Thymus (tissue), 11 donors: Measurements from ENCODE around the gene NOC3L. TPM values are rescaled to one million over a fixed set of nuclear protein-coding genes. Genes with fewer than 3 reads are reported as not detected.
A peak's percentile ranks its signal among the peaks of the same experiment; 100 is the strongest.

Source experiments
- DNase-seq, 9 donors: peaks; one replicate each; pipeline ENCODE4 v3.0.0-alpha.2; 2013; ENCODE audit warnings: low spot score in 9 of 9, low read depth in 6 of 9, missing footprints in 1 of 9
- H3K27ac ChIP-seq, 2 donors: one replicate each; pipeline ENCODE4 v1.5.1; 2013; ENCODE audit warnings: control low read depth in 1 of 2, low read depth in 1 of 2, low read length in 1 of 2, mild to moderate bottlenecking in 1 of 2, moderate library complexity in 1 of 2
- H3K27me3 ChIP-seq, 2 donors: one replicate each; pipeline ENCODE4 v1.5.1; 2013; ENCODE audit warnings: low read length in 1 of 2; ENCODE audit not compliant: control insufficient read depth in 2 of 2, insufficient read depth in 1 of 2
- H3K36me3 ChIP-seq, 2 donors: one replicate each; pipeline ENCODE4 v1.5.1; 2013; ENCODE audit warnings: low read length in 1 of 2, mild to moderate bottlenecking in 1 of 2, moderate library complexity in 1 of 2; ENCODE audit not compliant: control insufficient read depth in 2 of 2, insufficient read depth in 2 of 2
- H3K4me1 ChIP-seq, 2 donors: one replicate each; pipeline ENCODE4 v1.5.1; 2013; ENCODE audit warnings: low read length in 2 of 2; ENCODE audit not compliant: control insufficient read depth in 2 of 2, insufficient read depth in 2 of 2
- H3K4me3 ChIP-seq, 2 donors: one replicate each; pipeline ENCODE4 v1.5.1; 2013; ENCODE audit warnings: low read length in 2 of 2, control low read depth in 1 of 2, mild to moderate bottlenecking in 1 of 2
- H3K9me3 ChIP-seq, 2 donors: one replicate each; pipeline ENCODE4 v1.5.1; 2013; ENCODE audit warnings: low read length in 1 of 2, mild to moderate bottlenecking in 1 of 2; ENCODE audit not compliant: control insufficient read depth in 2 of 2, insufficient read depth in 1 of 2
- WGBS: extraction: QIAGEN DNeasy Blood & Tissue Kit; methylation state at CpG from one replicate; pipeline ENCODE4 v1.1.7; 2013; 5-methylcytosine and 5-hydroxymethylcytosine counted together
- polyA plus RNA-seq: library from polyadenylated mRNA; stranded (reverse); fragments of 200-250 nt; gene quantifications from one replicate; pipeline ENCODE4 v1.2.3, GENCODE V29; 2013
- total RNA-seq: library from RNA; stranded (reverse); fragments of 120-200 nt; gene quantifications from one replicate; pipeline ENCODE4 v1.2.4, GENCODE V29; 2013
- donor health status: healthy.

NOC3L gene
- total and polyA plus RNA-seq, 2 donors, result 13.2 to 21.1 TPM

DNA sequence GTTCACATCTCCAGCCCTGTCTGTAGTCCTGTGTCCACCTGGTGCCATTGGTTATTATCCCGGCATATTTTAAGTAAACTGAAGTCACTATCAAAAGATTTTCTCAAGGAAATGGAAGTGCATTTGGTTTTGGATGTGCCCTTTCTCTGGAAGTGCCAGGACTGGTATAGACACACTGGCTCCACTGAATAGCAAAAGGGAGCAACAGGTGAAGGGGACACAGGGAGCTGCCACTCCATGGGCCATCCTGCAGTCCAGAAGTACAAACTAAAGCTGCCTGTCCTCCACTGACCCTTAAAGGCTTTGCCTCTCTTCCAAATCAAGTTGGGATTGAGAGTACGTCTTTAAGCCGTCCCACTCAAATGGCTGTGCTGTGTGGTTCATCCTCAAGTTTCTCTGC lies 62.7 kb downstream of the NOC3L start:
- no peak for DNase-seq
- 96% methylated on average over 3 of the region's 3 CpGs for WGBS
- peaks cover 0 to 7% of the 10 kb centered on the region in 2 donors for H3K4me1 ChIP-seq
- H3K4me3 ChIP-seq, result no peak overlapping the region
- H3K9me3 ChIP-seq, result no peaks in the 10 kb centered on the region
- H3K27me3 ChIP-seq, result peaks cover 15 to 63% of the 10 kb centered on the region in 2 donors
- no peak overlapping the region for H3K27ac ChIP-seq
- no peaks in the 10 kb centered on the region for H3K36me3 ChIP-seq

- H3K36me3 ChIP-seq, result no peaks in the 10 kb centered on the region
- H3K9me3 ChIP-seq, result no peaks in the 10 kb centered on the region
- under 1% methylated on average over 3 of the region's 3 CpGs for WGBS
- no peak overlapping the region for H3K27ac ChIP-seq
- H3K4me3 ChIP-seq, result no peak overlapping the region
- H3K4me1 ChIP-seq, result peaks cover 0 to 7% of the 10 kb centered on the region in 2 donors
- peaks cover 15 to 62% of the 10 kb centered on the region in 2 donors for H3K27me3 ChIP-seq
- peak; percentile 6 to 75 (median 31) for DNase-seq
These were observed 63.3 kb downstream of the NOC3L start for GRCh38 chr10:94299417-94299816.

GRCh38 chr10:94294168-94294567 lies 68.6 kb downstream of the NOC3L start:
- WGBS, result 89% methylated on average over 5 of the region's 5 CpGs
- H3K4me3 ChIP-seq, result no peak overlapping the region
- no peaks in the 10 kb centered on the region for H3K9me3 ChIP-seq
- H3K36me3 ChIP-seq, result no peaks in the 10 kb centered on the region
- no peaks in the 10 kb centered on the region for H3K4me1 ChIP-seq
- no peak overlapping the region for H3K27ac ChIP-seq
- DNase-seq, result no peak
- H3K27me3 ChIP-seq, result peaks cover 12 to 51% of the 10 kb centered on the region in 2 donors

DNA sequence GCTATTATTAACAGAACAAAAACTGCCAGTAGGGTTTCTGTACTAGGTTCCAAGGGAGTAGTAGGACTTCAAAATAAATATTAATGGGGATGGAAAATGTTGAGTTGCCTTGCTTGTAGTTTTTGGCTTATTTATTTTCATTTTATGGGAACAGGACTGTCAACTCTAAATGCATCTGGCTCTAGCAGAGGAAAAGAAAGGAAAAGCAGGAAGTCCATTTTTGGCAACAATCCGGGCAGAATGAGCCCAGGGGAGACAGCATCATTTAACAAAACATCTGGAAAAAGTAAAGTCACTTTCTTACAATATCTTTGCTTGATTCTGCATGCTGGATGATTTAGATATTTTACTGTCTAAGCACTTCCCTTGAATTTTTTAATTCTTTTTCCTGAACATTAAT lies 69.4 kb downstream of the NOC3L start:
- H3K9me3 ChIP-seq, result no peaks in the 10 kb centered on the region
- no peak overlapping the region for H3K4me3 ChIP-seq
- no peak overlapping the region for H3K27ac ChIP-seq
- 8% methylated on average over 1 of the region's 1 CpG for WGBS
- DNase-seq, result no peak
- peaks cover 11 to 54% of the 10 kb centered on the region in 2 donors for H3K27me3 ChIP-seq
- no peaks in the 10 kb centered on the region for H3K36me3 ChIP-seq
- H3K4me1 ChIP-seq, result no peaks in the 10 kb centered on the region

- WGBS, result 57% methylated on average over 2 of the region's 2 CpGs
- H3K27ac ChIP-seq, result no peak overlapping the region
These were observed 70.2 kb downstream of the NOC3L start for GRCh38 chr10:94292434-94293090.

GRCh38 chr10:94288361-94289101 lies 74.2 kb downstream of the NOC3L start:
- no peaks in the 10 kb centered on the region for H3K36me3 ChIP-seq
- no peaks in the 10 kb centered on the region for H3K9me3 ChIP-seq
- DNase-seq, result no peak
- H3K27ac ChIP-seq, result no peak overlapping the region
- H3K4me3 ChIP-seq, result no peak overlapping the region
- WGBS, result 98% methylated on average over 2 of the region's 2 CpGs
- H3K27me3 ChIP-seq, result peaks cover 12 to 45% of the 10 kb centered on the region in 2 donors
- no peaks in the 10 kb centered on the region for H3K4me1 ChIP-seq

More at GRCh38 chr10:94292434-94293090, 70.2 kb downstream of the NOC3L start:
- H3K27me3 ChIP-seq, result peaks cover 9 to 54% of the 10 kb centered on the region in 2 donors
- H3K4me1 ChIP-seq, result no peaks in the 10 kb centered on the region
- H3K4me3 ChIP-seq, result no peak overlapping the region
- H3K36me3 ChIP-seq, result no peaks in the 10 kb centered on the region
- no peak for DNase-seq
- no peaks in the 10 kb centered on the region for H3K9me3 ChIP-seq

DNA sequence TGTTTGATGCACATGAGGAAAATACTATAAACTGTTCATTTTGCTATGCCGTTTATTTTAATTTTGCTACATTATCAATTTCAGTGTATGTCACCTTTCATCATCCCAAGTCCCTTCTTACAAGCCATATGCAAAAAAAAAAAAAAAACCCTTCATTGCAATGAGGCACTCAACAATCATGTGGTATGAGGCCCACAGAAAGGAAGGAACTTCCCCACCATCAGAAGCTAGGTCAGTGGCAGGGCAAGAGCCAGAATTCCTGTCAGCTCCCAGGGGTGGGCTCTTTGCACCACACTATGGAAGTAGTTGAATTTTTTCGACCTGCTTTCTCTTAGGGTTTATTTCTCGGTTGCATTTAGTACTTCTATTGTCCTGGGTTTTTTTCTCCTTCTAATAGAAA lies 75.4 kb downstream of the NOC3L start:
- no peaks in the 10 kb centered on the region for H3K4me1 ChIP-seq
- no peaks in the 10 kb centered on the region for H3K9me3 ChIP-seq
- no peak for DNase-seq
- H3K36me3 ChIP-seq, result no peaks in the 10 kb centered on the region
- H3K27ac ChIP-seq, result no peak overlapping the region
- H3K27me3 ChIP-seq, result peaks cover 3 to 38% of the 10 kb centered on the region in 2 donors
- no peak overlapping the region for H3K4me3 ChIP-seq
- 91% methylated on average over 3 of the region's 3 CpGs for WGBS

GRCh38 chr10:94286901-94287300 lies 75.8 kb downstream of the NOC3L start:
- Histone ChIP-seq H3K36me3 (no peaks in the 10 kb centered on the region), H3K27ac (no peak overlapping the region), H3K9me3 (no peaks in the 10 kb centered on the region), H3K4me3 (no peak overlapping the region), H3K27me3 (peaks cover 3 to 35% of the 10 kb centered on the region in 2 donors), H3K4me1 (no peaks in the 10 kb centered on the region)
- no peak for DNase-seq
- WGBS, result 90% methylated on average over 4 of the region's 4 CpGs

DNA sequence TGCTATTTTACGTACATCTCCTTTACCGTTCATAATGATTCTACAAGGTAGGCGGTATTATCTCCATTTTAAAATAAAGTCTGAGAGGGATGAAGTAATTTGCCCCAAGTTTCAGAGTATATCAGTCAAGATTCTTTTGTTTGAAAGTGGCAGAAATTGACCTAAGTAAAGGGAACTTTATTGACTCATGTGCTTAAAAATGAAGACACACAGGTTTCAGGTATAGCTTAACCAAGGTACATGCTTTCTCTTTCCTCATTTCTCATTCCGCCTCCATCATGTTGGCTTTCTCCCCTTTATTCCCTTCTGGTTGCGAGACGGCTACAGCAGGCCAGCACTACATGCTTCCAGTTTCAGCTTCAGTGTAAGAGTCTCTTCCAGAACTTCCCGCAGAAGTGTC lies 77.5 kb downstream of the NOC3L start:
- 91% methylated on average over 7 of the region's 7 CpGs for WGBS
- H3K9me3 ChIP-seq, result no peaks in the 10 kb centered on the region

More for the DNA sequence above, 77.5 kb downstream of the NOC3L start:
- H3K4me3 ChIP-seq, result no peak overlapping the region
- no peak for DNase-seq
- no peaks in the 10 kb centered on the region for H3K4me1 ChIP-seq
- H3K36me3 ChIP-seq, result no peaks in the 10 kb centered on the region
- no peak overlapping the region for H3K27ac ChIP-seq
- peaks cover 6 to 30% of the 10 kb centered on the region in 2 donors for H3K27me3 ChIP-seq
